NCI-H2107 (cell line): ENCODE results near the gene FAM20B.

Source experiments
- DNase-seq: peaks from one replicate; lab custom pipeline; 2025; lab: John Stamatoyannopoulos, UW

The FAM20B gene

DNA sequence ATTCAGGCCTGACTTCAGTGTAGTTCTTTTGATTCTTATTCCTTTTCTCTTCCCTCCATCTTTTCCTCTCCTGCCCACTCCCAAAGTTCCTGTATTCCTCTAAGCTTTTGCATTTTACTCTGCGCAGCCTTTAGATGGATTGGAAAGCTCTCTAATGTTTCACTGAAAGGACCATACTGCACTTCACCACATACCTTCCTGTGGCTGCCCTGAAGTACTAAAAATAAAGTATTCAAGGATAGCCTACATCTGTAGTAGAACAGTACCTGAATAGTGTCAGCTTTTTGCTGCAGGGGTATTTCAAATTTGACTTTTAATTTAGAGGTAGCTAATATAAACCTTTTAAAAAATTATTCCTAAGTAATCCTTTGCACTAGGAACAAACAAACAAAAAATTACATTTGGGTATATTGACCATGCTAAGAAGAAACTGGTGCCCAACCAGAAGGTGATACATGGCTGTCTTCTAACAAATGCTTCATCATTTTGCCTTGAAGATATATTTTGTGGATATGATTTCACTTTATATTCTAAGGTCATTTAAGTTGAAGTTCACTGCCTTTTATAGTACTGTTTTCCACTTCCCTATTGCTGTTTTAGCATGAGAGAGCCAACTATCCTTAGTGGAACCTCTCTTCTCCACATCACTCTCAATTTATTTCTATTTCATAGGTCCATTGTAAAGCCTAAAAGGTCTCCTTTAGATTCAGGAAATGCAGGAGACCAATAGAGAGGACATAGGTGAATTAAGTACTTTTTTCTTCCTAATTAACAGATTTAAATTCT, 22.8 kb downstream of the FAM20B start:
- no peak for DNase-seq

DNA sequence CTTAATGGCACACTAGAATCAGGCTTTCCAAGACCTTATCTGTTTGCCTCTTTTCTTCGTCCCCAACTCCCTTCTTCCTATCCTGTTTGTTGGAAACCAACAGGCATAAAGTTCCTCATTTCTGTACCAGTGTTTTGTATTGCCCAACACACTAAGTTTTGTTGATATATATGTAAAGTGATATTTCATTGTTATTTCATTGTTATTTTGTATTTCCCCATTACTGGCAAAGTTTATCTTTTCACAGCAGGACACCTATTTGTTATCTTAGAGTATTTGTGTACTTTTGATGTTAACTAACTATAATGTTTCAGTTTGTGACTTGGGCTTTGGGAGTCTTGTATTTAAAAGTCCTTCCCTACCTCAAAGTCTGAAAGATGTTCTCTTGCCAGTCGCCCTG, 27.1 kb downstream of the FAM20B start:
- DNase-seq: no peak

DNA sequence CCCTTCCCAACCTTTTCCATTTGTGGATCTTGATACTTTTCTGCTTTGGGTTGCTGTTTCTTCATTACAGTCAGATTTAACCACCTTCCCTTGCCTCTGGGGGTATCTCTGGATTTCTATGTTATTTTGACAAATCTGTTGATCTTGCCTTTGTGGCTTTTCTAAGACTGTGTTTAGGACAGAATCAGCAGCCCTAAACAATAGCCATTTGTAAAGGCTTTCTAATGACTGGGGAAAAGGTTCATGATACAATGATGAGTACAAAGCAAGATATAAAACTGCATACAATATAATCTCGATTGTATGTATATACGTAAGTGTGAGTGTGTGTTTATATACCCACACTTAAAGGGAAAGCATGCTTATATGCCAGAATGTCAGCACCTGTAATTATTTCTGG, 27.8 kb downstream of the FAM20B start:
- DNase-seq: no peak

DNA sequence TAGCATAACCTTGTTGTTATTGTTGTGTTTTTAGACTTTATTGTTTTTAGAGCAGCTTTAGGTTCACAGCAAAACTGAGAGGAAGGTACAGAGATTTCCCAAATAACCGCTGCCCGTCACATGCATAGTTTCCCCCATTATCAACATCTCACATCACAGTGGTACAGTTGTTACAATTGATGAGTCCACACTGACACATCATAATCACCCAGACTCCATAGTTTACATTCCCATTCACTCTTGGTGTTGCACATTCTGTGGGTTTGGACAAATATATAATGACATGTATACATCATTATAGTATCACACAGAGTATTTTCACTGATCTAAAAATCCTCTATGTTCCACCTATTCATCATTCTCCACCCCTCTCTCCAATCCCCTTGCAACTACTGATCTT, 30.2 kb downstream of the FAM20B start:
- DNase-seq: no peak

DNA sequence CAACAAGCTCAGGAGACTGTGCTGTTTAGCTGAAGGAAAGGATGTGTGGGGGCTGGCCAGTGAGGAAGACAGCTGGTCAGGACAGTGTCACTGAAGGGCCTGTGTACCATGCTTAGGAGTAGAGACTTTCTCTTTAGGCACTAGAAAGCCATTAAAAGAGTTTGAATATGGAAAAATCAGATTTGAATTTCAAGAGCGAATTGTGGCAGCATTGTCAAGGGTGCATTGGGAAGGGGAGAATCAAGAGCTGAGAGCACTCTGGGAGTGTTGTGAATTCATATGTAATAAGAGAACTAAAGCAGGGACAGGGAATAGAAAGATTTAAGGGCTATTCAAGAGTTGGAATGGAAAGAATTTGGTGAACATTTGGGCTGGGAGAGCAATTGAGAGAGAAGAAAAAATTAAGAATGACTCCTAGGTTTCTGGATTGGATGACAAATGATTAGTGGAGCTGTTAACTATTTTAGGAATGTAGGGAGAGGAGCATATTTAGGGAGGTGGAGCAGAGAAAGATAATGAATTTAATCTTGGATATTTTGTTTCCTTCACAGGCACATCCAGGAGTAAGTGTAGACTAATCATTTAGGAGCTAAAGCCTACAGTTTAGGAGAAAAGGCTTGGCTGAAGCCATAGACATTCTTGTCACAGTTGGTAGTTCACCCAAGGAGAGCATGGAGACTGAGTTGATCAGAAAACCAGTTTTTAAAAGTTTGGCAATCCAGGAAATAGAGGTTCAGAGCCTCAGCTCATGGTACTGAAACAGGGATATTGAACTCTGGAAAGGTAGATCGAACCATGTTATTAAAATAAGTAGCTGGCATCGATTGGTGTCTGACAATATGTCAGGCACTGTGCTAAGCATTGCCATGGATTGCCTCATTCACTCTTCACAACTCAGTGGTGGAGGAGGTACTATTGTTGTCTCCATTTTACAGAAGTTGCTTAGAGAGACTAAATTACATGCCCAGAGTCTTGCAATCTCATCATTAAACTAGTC, 33.1 kb downstream of the FAM20B start:
- DNase-seq: no peak

DNA sequence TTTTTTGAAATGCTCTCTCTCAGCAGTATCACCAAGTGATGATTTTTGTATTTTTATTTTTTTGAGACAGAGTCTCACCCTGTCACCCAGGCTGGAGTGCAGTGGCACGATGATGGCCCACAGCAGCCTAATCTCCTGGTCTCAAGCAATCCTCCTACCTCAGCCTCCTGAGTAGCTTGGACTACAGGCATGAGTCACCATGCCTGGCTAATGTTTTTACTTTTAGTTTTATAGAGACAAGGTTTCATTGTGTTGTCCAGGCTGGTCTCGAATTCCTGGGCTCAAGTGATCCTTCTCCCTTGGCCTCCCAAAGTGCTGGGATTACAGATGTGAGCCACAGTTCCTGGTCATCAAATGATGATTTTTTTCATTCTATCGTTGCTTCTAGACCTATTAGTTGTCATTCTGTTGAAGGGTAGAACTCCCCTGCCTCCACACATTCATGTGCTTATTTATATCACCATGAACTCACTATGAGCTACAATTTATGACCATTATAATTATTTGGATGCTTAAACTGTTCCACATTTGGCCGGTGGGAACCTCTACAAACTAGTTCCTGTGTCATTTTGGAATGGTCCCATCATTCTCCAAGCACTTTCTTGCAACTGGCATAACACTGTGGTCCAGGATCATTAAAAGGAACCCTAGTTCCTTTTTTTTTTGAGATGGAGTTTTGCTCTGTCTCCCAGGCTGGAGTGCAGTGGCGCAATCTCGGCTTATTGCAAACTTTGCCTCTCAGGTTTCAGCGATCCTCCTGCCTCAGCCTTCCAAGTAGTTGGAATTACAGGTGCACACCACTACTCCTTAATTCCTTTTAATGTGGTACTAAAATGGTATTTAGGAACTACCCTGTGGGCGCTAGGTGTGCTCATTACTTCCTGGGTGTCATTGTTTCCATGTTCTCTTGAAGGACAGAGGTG, 35.9 kb downstream of the FAM20B start:
- no peak for DNase-seq

DNA sequence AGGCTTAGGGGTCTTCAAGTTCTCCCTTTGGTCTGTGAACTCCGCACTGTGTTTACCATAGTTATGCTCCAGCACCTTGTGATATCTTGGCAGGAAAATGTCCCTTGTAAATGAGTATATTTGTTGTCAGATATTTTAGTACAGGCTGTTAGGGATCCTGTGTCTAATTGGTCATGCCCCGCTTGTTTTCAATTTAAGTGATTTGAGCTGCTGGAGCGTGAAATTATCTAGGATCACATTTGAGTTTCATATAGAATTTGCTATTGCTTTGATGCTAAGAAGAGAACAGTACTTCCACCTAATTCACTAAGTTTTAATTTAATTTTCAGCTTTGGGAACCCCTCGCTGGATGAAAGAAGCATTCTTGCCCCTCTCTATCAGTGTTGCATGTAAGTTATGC, 40.8 kb downstream of the FAM20B start:
- no peak for DNase-seq

DNA sequence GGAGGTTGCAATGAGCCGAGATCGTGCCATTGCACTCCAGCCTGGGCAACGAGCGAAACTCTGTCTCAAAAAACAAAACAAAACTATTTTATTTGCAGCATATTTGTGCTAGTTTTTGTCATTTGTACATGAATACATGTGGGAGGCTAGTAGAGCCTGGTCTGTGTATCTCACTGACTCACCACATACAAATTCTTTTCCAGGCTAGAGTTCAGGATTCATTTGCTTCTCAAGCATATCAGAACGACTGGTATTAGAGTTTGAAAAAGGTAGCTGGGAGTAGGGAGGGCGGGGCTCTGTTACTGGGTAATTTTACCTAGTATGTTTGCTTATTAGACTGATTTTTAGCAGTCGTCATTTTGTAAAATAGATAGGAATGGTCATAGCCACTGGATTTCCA, 51.7 kb downstream of the FAM20B start:
- DNase-seq: no peak

DNA sequence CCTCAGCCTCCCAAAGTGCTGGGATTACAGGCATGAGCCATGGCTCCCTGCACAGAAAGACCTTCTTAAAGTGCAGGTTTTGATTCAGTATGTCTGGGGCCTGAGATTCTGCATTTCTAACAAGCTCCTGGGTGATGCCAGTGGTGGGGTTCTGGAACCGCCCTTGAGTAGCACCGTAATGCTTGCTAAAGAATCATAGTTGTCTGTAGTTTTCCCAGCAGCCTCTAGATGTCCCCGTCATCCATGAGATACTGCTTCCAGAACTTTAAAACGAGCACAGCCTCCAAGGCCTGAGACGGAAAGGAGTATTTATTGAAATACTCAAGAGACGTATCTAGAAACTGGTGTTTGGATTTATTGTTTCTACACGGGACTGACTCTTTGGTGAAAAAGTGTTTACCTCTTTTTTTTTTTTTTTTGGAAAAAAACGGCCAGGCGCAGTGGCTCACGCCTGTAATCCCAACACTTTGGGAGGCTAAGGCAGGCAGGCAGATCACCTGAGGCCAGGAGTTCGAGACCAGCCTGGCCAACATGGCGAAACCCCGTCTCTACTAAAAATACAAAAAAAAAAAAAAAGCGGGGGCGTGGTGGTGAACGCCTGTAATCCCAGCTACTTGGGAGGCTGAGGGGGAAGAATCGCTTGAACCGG, 53.5 kb downstream of the FAM20B start:
- DNase-seq: peak; percentile 48

DNA sequence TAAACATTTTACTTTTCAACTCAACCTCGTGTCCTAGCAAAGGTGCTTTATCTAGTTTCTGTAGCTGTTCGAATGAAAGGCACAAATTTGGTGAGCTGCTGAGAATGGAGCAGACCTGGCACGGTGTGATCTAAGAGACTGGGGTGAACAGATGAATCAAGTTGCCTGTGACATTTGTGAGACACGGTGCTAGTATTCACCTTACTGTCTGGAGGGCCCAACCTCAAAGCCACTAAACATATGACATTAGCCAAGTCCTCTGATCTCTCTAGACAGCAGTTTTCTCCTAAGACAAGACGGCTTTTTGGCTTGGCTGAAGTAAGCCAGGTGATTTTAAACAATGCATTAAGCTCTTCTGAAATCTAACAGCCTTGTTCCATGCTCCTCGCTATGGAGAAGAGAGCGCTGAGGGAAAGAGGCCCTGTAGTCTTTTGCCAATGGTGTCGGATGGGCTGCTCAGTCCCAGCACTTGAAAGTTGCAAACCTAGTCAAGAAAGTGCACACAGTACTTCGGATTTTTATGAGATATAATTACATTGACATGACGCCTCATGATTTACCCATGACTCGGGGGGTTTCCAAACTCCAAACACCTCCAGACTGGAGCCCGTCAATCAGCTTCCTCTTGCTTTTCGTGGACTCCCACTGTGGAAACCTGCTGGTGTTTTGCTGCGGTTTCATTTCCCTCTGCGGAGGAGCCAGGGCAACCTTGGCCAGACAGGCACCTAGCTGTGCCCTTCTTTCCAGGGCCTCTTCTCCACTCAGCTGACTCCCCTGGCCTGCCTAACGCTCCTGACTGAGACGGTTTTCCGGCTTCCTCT, 55.4 kb downstream of the FAM20B start:
- no peak for DNase-seq

DNA sequence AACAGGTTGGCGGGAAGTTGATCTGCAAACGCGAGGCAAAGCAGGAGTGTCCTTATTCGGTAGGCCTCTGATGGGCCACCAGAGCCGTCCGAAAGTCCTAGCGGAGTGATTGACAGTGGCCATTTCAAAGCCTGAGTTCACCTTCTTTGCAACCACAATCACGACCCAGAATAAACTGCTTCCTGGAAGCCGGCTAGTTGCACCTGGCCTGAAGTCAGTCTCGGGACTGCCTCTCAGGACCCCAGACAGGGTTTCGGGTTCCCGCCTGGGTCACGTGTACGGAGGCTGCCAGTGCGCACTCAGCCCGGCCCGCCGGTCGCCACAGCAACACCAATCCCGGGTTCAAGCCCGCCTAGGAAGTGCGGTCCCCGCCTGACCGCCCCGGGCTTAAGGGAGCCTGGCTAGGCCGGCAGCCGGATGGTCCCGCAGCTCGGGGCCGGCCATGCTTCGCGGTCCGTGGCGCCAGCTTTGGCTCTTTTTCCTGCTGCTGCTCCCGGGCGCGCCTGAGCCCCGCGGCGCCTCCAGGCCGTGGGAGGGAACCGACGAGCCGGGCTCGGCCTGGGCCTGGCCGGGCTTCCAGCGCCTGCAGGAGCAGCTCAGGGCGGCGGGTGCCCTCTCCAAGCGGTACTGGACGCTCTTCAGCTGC, 56.1 kb downstream of the FAM20B start, which contains the start of gene TOR3A:
Gene TOR3A (plus strand): TSS at position 384 of the 646 bp plus-strand sequence. CDS start 59 bp downstream, at position 443.
- peak; percentile 83 for DNase-seq

DNA sequence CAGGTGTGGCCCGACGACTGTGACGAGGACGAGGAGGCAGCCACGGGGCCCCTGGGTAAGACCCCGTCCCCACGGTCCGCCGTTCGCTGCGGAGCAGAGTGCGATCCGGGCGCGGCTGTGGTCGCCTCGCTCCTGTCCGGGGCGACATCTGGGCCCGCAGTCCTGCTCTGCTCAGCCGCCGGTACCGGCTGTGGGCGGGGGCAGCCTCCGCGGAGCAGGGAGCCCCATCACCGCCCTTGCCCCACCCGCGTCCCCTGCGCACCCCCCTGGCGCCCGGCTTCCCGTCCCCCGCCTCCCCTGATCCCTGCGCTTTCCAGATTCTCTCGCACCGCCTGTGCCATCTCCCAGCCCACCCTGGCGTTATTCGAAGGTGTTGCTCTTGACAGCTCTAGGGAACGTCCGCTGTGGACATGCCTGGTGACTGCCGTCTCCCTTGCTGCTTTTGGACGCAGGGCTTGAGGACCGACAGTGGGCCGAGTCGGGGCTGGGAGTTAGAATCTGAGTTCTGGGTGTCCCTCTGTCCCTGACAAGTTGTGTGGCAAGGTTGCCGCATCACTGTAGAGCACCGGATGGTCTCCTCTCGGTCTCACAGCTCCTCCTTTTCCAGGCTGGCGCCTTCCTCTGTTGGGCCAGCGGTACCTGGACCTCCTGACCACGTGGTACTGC, 56.8 kb downstream of the FAM20B start:
- DNase-seq: no peak

DNA sequence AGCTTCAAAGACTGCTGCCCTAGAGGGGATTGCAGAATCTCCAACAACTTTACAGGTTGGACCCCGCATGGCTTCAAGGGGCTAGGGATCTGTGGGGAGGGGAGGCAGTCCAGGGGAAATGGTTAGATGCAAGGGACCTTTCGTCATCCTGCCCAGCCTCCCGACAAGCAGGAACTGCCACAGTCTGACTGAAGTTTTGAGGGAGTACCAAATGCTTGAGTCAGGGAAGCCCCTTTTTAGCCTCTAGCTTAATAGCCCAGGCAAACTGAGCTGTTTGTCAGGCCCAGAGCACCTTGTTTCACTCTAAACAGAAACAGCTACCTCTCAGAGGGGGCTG, 57.3 kb downstream of the FAM20B start:
- no peak for DNase-seq

DNA sequence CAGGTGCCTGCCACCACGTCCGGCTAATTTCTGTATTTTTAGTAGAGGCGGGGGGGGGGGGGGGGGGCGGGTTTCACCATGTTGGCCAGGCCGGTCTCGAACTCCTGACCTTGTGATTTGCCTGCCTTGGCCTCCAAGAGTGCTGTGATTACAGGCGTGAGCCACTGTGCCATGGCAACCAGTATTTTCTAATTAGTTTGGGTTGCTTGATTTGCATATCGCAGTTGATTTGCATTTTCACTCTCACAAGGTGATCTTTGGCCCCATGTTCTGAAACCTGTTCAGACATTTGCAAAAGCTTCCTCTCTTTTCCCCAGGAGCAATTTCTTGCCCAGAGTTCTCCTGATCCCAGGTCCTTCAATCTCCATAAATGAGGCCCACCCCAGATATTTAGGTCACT, 57.8 kb downstream of the FAM20B start:
- no peak for DNase-seq

DNA sequence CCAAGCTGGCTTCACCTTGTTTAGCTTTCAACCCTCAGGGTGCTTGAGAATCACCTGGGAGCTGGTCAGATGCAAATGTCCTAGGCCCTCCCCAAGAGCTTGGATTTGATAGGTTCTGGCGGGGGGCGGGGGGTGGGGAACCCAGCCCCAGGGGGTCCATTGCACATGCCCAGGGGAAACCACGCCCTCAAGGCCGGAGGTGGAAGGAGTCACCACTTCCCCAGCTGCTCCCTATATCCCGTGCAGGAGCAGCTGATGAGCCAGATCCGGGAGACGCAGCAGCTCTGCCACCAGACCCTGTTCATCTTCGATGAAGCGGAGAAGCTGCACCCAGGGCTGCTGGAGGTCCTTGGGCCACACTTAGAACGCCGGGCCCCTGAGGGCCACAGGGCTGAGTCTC, 62.0 kb downstream of the FAM20B start:
- DNase-seq: peak; percentile 45

DNA sequence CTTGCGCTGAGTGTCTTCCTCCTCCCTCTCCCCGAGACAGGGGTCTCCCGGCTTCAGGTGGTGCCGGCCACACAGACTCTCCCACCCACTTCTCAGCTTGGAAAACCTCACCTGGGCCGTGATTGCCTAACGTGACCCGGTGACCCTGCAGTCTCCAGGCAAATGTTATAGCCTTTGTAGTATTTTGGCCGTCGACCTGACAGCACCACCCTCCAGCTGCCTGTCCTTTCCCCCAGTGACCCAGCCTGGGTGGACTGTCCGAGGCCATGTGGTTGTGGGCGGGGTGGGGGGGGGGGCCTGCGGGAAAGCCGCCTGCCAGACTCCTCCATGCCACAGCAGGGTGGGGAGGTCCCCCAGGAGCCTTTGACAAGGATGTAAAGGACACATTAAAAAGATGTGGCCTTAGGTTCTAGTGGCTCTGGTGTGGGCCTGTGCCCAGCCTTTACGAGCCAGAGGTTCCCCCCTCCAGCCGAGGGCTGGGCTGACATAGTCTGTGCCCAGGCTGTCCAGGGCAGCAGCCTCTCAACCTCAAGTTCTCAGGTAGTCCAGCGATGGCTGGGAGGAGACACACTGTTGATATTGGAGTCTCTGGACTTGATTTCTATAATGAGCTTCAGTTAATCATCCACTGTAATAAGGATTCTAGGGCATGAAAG, 64.3 kb downstream of the FAM20B start:
- DNase-seq: no peak

DNA sequence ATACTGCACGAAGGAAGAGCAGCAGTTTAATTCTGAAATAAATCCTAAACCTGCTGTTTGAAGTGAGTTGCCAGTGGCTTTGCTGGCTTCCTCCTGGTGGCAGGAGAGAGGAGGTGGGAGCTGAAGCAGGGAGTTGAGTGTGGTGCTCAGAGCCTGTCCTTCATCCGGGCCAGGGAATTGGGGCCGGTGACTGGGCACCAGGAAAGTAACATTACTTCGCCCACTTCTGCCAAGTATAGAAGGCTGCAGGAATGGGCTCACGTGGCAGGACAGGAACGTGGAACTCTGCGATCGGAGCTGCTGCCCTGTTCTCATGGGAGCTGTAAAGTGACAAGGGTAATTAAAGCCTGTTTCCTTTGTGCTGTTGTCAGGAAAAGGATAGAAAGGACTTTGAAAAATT, 64.8 kb downstream of the FAM20B start:
- DNase-seq: no peak

DNA sequence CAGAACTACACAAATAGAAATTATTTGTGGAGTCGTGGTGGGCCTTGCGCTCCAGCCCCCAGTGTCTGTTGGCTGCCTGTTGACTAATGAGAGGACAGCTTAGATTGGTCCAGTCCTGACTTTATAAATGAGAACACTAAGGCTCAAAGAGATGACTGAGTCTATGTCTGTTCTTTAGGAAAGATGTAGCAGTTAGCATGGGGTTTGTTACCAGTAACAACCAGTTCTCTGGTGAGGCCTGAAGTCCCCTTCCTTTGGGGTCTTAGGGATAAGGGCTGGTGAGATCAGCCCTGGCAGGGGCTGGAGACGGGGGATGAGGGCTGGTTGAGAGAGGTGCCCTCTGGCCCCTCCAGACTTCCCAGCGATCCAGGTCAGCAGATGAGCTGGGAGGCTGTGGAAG, 65.2 kb downstream of the FAM20B start:
- DNase-seq: no peak

DNA sequence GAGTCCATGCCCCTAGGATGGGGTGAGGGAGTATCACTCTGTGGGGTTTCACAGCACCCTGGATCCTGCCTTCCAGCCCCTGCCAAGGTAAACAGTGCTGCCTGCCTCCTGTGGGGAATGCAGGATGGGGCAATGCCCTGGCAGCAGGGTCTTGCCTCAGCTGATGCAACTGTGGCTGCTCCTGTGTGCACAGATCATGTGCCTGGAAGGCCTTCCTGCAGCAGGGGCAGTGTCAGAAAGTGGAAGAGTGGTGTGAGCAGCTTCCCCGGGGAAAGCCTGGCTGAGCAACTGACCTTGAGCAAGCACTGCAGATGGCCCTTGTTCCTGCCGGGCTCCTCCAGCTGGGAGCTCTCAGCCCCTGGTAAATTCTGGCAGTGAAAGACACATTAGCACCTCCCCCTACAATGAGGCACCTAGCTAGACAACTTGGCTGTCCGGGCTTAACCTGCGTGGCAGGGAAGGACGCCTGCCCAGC, 66.0 kb downstream of the FAM20B start:
- DNase-seq: no peak
